Keratinocyte (primary cell): ENCODE data around the gene CCDC3. TPM values are rescaled to one million over a fixed set of nuclear protein-coding genes. Genes with fewer than 3 reads are reported as not detected.

Source experiments
- DNase-seq: peaks from one replicate; pipeline ENCODE4 v3.0.0-alpha.2; 2011; ENCODE audit warnings: low read depth, missing footprints, low spot score
- FAIRE-seq: peaks from 2 replicates; lab custom pipeline; 2011; peaks lifted over from hg19 to GRCh38; lab: Jason Lieb, UNC
- H2AFZ ChIP-seq: 2 replicates; pipeline ENCODE4 v1.6.0; 2012; ENCODE audit warnings: low read length, control low read depth, inconsistent platforms; ENCODE audit not compliant: control insufficient read depth
- H3K27ac ChIP-seq: 2 replicates; pipeline ENCODE4 v1.5.1; 2011; ENCODE audit warnings: low read length; ENCODE audit not compliant: control insufficient read depth, insufficient read depth
- H3K27me3 ChIP-seq: 3 replicates; pipeline ENCODE4 v1.6.0; 2011; ENCODE audit warnings: low read length; ENCODE audit not compliant: control insufficient read depth, insufficient read depth; ENCODE audit errors: extremely low read depth
- H3K36me3 ChIP-seq, 2 experiments: 2 replicates in 1 of 2; 3 replicates in 1 of 2; pipeline ENCODE4 v1.5.1; 2011; ENCODE audit warnings: low read length in 2 of 2, mild to moderate bottlenecking in 1 of 2; ENCODE audit not compliant: control insufficient read depth in 2 of 2, insufficient read depth in 2 of 2; ENCODE audit errors: extremely low read depth in 1 of 2
- H3K4me1 ChIP-seq: 3 replicates; pipeline ENCODE4 v1.5.1; 2011; ENCODE audit warnings: low read length; ENCODE audit not compliant: control insufficient read depth, insufficient read depth; ENCODE audit errors: extremely low read depth
- H3K4me2 ChIP-seq: 3 replicates; pipeline ENCODE4 v1.6.0; 2011; ENCODE audit warnings: low read depth, low read length; ENCODE audit not compliant: control insufficient read depth, insufficient read depth; ENCODE audit errors: extremely low read depth
- H3K4me3 ChIP-seq, 3 experiments: fragments of 200-600 bp in 1 of 3; sonication (generic) in 1 of 3; 2 replicates in 2 of 3; 3 replicates in 1 of 3; pipeline ENCODE4 v1.5.1; 2011 to 2016; ENCODE audit warnings: low read length in 3 of 3, mild to moderate bottlenecking in 3 of 3, control low read depth in 2 of 3, inconsistent platforms in 1 of 3, low read depth in 1 of 3, mixed read lengths in 1 of 3, mixed run types in 1 of 3, moderate library complexity in 1 of 3; ENCODE audit not compliant: control insufficient read depth in 2 of 3, insufficient read depth in 2 of 3; ENCODE audit errors: extremely low read depth in 1 of 3
- H3K79me2 ChIP-seq: 2 replicates; pipeline ENCODE4 v1.6.0; 2012; ENCODE audit warnings: low read length; ENCODE audit not compliant: control insufficient read depth, insufficient read depth
- H3K9ac ChIP-seq: 3 replicates; pipeline ENCODE4 v1.6.0; 2011; ENCODE audit warnings: low read length; ENCODE audit not compliant: control insufficient read depth, insufficient read depth; ENCODE audit errors: extremely low read depth
- H3K9me1 ChIP-seq: 3 replicates; pipeline ENCODE4 v1.6.0; 2011; ENCODE audit warnings: low read length; ENCODE audit not compliant: control insufficient read depth, insufficient read depth; ENCODE audit errors: extremely low read depth
- H3K9me3 ChIP-seq: 2 replicates; pipeline ENCODE4 v1.5.1; 2012; ENCODE audit warnings: low read depth, low read length; ENCODE audit not compliant: control insufficient read depth
- H4K20me1 ChIP-seq: 3 replicates; pipeline ENCODE4 v1.6.0; 2011; ENCODE audit warnings: low read length; ENCODE audit not compliant: control insufficient read depth, insufficient read depth; ENCODE audit errors: extremely low read depth
- CTCF ChIP-seq, 3 experiments: IDR thresholded peaks in 1 of 3; conservative IDR thresholded peaks in 1 of 3; optimal IDR thresholded peaks in 1 of 3; 2 replicates in 2 of 3; 3 replicates in 1 of 3; pipeline versions ENCODE3 to v1.5.1; 2011; ENCODE audit warnings: low read length in 3 of 3, mild to moderate bottlenecking in 3 of 3, moderate library complexity in 2 of 3, control low read depth in 1 of 3, inconsistent platforms in 1 of 3; ENCODE audit not compliant: insufficient read depth in 2 of 3; ENCODE audit errors: extremely low read depth in 1 of 3
- EZH2 ChIP-seq: IDR thresholded peaks from one replicate; pipeline ENCODE4 v1.6.1; 2012; ENCODE audit warnings: inconsistent platforms, mild to moderate bottlenecking, low read length, moderate library complexity
- dilution Hi-C: fragments of 300-500 bp; cut with MboI; formaldehyde crosslinking; loops from one replicate; pipeline ENCODE4 v1.7.0; 2020; ENCODE audit warnings: low sequenced_read_pairs; ENCODE audit not compliant: extremely low pct_ligation_motif_present
- polyA plus RNA-seq, 5 experiments: library from polyadenylated mRNA; depleted of rRNA in 3 of 5; stranded (reverse) in 3 of 5; stranded (forward) in 1 of 5; unstranded in 1 of 5; fragments of >200 nt; gene quantifications; 1 replicate in 1 of 5; 2 replicates in 3 of 5; 3 replicates in 1 of 5; pipeline versions ENCODE4 v1.2.1 to v1.2.3, GENCODE V29; 2011 to 2012; ENCODE audit warnings: missing spikeins in 2 of 5, low read depth in 1 of 5, low replicate concordance in 1 of 5

The CCDC3 gene
- polyA plus RNA-seq, 1 donor (not counting 4 experiments of a cell fraction or from before 2014, with no cell fraction given) = 0.39 TPM

GRCh38 chr10:12914111-12914510 lies 87.4 kb downstream of the CCDC3 start:
- Histone ChIP-seq H3K27me3 (no peaks in the 10 kb centered on the region), H2AFZ (no peak overlapping the region), H4K20me1 (no peaks in the 10 kb centered on the region), H3K9ac (no peak overlapping the region), H3K9me1 (no peaks in the 10 kb centered on the region), H3K4me3 (no peak overlapping the region), H3K79me2 (no peaks in the 10 kb centered on the region), H3K27ac (no peak overlapping the region), H3K36me3 (no peaks in the 10 kb centered on the region), H3K4me2 (no peak overlapping the region), H3K4me1 (peaks cover 4% of the 10 kb centered on the region), H3K9me3 (no peaks in the 10 kb centered on the region)
- FAIRE-seq = no peak
- dilution Hi-C loops = no loop called here
- TF ChIP-seq CTCF (optimal IDR thresholded peaks at IDR 0.05 in 1 of 3, IDR thresholded peaks at IDR 0.05 in 1 of 3, conservative IDR thresholded peaks at IDR 0.05 in 1 of 3; ENCODE audit: extremely low read depth in 1 of 3, insufficient read depth in 2 of 3, low read length in 3 of 3) (no peak), EZH2 (no peak)
- DNase-seq = no peak

GRCh38 chr10:12911795-12912194 lies 89.7 kb downstream of the CCDC3 start:
- no peak for DNase-seq
- Histone ChIP-seq H3K9ac (no peak overlapping the region), H3K79me2 (no peaks in the 10 kb centered on the region), H3K4me2 (no peak overlapping the region), H3K27me3 (no peaks in the 10 kb centered on the region), H4K20me1 (no peaks in the 10 kb centered on the region), H3K4me3 (no peak overlapping the region), H3K36me3 (no peaks in the 10 kb centered on the region), H3K4me1 (peaks cover 4% of the 10 kb centered on the region), H3K27ac (no peak overlapping the region), H3K9me3 (no peaks in the 10 kb centered on the region), H2AFZ (no peak overlapping the region), H3K9me1 (no peaks in the 10 kb centered on the region)
- TF ChIP-seq CTCF (optimal IDR thresholded peaks at IDR 0.05 in 1 of 3, IDR thresholded peaks at IDR 0.05 in 1 of 3, conservative IDR thresholded peaks at IDR 0.05 in 1 of 3; ENCODE audit: extremely low read depth in 1 of 3, insufficient read depth in 2 of 3, low read length in 3 of 3) (no peak), EZH2 (no peak)
- dilution Hi-C loops = no loop called here
- no peak for FAIRE-seq
